Vagina (tissue), 2 donors: Measurements from ENCODE around the gene LRIT1.

Source experiments
- CTCF ChIP-seq, 3 experiments: fragments of 450-650 bp in 2 of 3; fragments of 200-600 bp in 1 of 3; sonication (generic) in 1 of 3; IDR thresholded peaks; one replicate each; pipeline ENCODE4 v1.5.1; 2017 to 2019; ENCODE audit warnings: antibody characterized with exemption in 3 of 3, mild to moderate bottlenecking in 2 of 3, moderate library complexity in 2 of 3
- POLR2A ChIP-seq, 2 donors: fragments of 450-650 bp; IDR thresholded peaks; one replicate each; pipeline ENCODE4 v1.6.1; 2017; ENCODE audit warnings: antibody characterized with exemption in 2 of 2, mild to moderate bottlenecking in 2 of 2, moderate library complexity in 2 of 2
- POLR2AphosphoS5 ChIP-seq, 2 donors: sonication (generic); formaldehyde crosslinking; IDR thresholded peaks; one replicate each; pipeline ENCODE4 v1.9.0; 2017; ENCODE audit warnings: antibody characterized with exemption in 2 of 2, mild to moderate bottlenecking in 2 of 2, low read depth in 1 of 2; ENCODE audit not compliant: insufficient read depth in 1 of 2

DNA sequence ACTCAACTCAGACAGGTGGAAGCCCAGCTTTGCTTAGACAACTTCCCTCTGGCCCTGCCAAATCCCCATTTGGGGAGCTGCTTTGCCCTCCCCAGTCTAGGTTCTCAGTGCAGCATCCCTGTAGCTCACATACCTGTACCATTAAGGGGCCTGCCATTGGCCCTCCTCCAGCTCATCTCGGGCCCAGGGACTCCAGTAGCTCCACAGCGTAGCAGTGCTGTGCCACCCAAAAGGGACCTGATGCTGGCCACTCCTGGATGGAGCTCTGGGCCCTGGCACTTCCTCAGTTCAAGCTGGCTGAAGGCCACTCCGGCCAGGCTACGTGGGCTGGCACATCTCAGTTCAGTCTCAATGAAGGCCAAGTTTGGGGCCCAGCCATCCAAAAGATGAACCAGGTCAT lies 7.4 kb downstream of the LRIT1 start:
- TF ChIP-seq CTCF (IDR thresholded peaks at IDR 0.05) = no peak
- no peak for TF ChIP-seq POLR2AphosphoS5 (IDR thresholded peaks at IDR 0.05; ENCODE audit: insufficient read depth in 1 of 2, low read depth in 1 of 2)
- no peak for TF ChIP-seq POLR2A (IDR thresholded peaks at IDR 0.05)
